Fibroblast of lung (primary cell): Measurements from ENCODE around the gene FCGR3A.
"Not testable (repeated sequence)": the region's sequence is repeated elsewhere in the genome, so short reads cannot be mapped to it uniquely, and the experiment has no call there.

ENCODE experiments used
- EZH2 ChIP-seq: IDR thresholded peaks from 2 replicates; pipeline ENCODE4 v1.5.1; 2012; ENCODE audit warnings: low read length, control low read depth, mild to moderate bottlenecking; ENCODE audit errors: missing control alignments
- TF ChIP-seq, protein P1 (sequence below), 2 donors: IDR thresholded peaks in 1 of 2; conservative IDR thresholded peaks in 1 of 2; 1 replicate in 1 of 2; 2 replicates in 1 of 2; pipeline ENCODE4 v1.5.1; 2011 to 2012; ENCODE audit warnings: low read length in 2 of 2, control low read depth in 1 of 2, inconsistent platforms in 1 of 2, low read depth in 1 of 2, mild to moderate bottlenecking in 1 of 2

GRCh38 chr1:161592586-161592985, 43.0 kb upstream of the FCGR3A start:
- TF ChIP-seq, protein P1, sequence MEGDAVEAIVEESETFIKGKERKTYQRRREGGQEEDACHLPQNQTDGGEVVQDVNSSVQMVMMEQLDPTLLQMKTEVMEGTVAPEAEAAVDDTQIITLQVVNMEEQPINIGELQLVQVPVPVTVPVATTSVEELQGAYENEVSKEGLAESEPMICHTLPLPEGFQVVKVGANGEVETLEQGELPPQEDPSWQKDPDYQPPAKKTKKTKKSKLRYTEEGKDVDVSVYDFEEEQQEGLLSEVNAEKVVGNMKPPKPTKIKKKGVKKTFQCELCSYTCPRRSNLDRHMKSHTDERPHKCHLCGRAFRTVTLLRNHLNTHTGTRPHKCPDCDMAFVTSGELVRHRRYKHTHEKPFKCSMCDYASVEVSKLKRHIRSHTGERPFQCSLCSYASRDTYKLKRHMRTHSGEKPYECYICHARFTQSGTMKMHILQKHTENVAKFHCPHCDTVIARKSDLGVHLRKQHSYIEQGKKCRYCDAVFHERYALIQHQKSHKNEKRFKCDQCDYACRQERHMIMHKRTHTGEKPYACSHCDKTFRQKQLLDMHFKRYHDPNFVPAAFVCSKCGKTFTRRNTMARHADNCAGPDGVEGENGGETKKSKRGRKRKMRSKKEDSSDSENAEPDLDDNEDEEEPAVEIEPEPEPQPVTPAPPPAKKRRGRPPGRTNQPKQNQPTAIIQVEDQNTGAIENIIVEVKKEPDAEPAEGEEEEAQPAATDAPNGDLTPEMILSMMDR (conservative IDR thresholded peaks at IDR 0.05 in 1 of 2, IDR thresholded peaks at IDR 0.05 in 1 of 2; ENCODE audit: low read depth in 1 of 2, low read length in 2 of 2), result not testable (repeated sequence)
- TF ChIP-seq EZH2, result not testable (repeated sequence)
